Endothelial cell of hepatic sinusoid (primary cell): ENCODE results near the gene KCNQ1.

Source experiments
- in situ Hi-C: cut with HindIII; loops from 2 replicates; pipeline ENCODE4 v1.10.0; 2017; ENCODE audit warnings: low sequenced_read_pairs

Gene KCNQ1

DNA sequence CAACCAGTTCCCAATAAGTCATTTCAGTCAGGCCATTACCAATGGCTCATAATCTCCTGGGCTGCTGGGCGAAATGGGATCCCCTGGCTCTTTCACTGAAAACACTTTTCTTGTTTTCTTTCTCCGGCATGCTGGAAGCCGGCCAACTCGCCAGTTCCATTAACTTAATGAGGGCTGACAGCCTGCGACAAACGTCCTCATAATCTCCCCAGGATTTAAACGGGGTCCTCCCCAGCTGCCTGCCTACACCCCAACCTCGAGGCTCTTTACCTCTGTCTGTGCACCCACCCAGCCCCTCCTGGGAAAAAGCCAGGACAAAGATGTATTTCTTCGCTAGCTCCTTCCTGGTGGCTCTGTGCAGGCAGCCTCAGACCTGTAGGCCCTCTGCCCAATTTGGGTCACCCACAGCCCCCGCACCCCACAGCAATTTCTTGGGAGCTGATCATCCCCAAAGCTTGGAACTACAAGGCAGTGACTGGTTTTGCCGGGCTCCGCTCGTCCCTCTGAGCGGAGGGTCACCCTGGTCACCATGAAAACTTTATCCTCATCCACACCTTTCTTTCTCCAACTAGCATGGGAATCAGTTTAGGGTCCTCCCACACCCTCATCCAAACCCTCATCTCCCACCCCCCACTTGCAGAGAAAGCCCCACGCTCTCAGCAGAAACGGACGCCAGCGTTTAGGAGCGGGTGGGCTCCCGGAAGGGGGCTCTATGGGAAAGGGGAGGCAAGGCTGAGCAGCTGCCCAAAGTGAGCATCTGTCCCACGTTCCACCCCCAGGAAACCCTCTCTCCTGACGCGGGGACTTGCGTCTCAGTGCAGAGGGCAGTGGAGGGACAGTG lies 306.1 kb downstream of the KCNQ1 start:
- in situ Hi-C loops: no loop called here

DNA sequence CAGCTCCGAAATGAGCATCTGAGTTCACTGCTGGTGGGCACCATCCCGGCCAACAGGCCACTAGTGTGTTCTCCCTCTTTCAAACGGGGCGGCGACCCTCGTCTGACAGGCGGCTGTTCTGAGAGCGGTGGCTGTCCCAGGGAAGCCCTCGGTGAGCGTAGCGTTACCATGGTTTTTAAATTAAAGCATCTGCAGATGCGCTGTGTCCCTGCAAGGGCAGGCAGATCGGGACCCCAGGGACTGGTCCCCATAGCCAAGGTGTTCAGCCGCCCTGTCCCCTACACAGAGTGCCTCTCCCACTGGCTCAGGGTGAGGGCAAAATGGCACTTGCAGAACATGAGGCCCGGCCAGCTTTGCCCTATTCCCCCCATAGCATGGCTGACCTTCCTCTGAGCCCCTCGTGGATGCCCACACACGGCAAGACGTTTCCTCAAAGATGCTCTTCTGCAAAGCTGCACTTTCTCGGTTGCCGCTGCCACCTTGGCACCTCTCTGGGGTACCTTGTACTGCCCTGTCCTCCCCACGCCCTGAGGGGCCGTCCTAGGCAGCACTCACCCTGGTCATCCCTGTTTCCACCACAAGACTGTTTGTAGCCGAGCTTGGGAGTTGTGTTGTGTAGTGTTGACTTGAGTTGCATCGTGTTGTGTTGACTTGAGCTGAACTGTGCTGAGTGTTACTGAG lies 306.9 kb downstream of the KCNQ1 start:
- in situ Hi-C loops: no loop called here

DNA sequence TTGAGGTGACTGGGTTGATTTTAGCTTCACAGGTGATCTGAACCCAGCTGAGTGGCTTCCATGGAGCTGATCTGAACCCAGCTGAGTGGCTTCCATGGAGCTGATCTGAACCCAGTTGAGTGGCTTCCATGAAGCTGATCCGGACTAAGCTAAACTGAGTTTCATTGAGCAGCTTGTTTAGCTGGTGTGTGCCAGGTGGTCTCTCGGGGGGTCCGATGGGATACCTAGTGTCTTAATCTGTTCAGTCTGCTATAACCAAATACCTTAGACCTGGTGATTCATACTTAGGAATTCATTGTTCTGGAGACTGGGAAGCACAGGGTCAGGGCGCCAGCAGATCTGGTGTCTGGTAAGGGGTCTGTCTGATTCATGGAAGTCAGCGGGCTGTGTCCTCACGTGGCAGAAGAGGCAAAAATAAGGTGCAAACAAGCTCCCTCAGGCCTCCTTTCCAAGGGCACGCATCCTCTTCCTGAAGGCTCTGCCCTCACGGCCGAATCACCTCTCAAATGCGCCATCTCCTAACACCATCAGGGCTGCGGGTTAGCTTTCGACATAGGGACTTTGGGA lies 307.5 kb downstream of the KCNQ1 start:
- in situ Hi-C loops: no loop called here

DNA sequence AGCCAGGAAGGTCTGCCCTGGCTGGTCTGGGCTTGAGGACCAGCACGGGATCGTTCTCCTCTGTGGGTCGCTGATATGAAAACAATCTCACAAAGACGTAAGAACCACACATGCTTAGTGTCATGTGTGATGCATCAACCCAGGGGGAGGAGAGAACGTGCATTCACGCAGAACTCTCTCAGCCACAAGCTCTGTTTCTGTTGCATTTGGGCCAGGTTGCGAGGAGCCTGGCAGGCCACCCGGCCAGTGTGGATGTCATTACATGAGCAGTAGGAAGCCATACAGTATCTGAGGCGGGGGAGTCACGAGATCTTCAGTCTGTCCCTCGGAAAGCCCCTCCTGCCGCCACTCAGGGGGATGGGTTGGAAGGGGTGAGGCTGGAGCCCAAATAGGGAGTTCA lies 308.1 kb downstream of the KCNQ1 start:
- in situ Hi-C loops: no loop called here

DNA sequence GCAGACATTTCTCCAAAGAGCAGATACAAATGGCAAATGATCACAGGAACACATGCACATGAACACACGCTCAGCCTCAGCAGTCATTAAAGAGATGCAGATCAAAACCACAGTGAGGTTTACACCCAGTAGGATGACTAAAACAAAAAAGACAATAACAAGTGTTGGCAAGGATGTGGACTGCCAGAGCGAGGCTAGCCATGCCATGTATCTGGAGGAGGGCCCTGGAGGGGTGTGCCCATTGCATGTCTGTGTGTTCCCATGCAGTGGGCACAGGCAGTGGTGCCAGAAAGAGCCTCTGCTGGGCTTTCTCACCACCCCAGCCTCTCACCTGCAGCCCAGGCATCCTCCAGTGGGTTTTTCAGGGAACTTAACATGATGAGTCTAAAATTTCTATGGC lies 309.2 kb downstream of the KCNQ1 start:
- in situ Hi-C loops: no loop called here

DNA sequence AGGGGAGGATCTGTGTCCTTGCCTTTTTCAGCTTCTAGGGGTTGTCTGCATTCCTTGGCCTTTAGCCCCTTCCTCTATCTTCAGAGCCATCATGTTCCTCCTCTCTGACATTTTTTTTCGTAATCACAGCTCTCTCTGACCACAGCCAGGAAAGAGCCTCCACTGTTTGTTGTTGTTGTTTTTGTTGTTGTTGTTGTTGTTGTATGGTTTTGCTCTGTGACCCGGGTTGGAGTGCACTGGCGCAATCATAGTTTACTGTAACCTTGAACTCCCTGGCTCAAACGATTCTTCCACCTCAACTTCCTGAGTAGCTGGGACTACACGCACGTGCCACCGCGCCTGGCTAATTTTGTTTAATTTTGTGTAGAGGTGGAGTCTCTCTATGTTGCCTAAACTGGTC lies 310.3 kb downstream of the KCNQ1 start:
- in situ Hi-C loops: no loop called here

DNA sequence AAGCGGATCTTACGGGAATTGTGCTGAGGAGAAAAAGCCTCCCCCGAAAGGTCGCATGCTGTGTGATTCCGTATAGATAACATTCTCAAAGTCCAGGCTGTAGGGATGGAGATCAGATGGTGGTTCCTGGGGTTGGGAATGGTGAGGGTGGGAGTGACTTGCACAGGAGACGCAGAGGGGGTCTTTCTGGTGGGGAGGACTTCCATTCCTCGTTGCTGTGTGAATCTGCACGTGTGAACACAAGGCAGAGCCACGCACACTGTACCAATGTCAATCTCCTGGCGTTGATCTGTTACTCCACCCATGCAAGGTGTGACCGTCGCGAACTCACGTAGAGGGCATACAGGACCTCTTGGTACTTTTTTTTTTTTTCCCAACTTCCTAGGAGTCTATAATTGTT lies 313.9 kb downstream of the KCNQ1 start:
- in situ Hi-C loops: no loop called here

DNA sequence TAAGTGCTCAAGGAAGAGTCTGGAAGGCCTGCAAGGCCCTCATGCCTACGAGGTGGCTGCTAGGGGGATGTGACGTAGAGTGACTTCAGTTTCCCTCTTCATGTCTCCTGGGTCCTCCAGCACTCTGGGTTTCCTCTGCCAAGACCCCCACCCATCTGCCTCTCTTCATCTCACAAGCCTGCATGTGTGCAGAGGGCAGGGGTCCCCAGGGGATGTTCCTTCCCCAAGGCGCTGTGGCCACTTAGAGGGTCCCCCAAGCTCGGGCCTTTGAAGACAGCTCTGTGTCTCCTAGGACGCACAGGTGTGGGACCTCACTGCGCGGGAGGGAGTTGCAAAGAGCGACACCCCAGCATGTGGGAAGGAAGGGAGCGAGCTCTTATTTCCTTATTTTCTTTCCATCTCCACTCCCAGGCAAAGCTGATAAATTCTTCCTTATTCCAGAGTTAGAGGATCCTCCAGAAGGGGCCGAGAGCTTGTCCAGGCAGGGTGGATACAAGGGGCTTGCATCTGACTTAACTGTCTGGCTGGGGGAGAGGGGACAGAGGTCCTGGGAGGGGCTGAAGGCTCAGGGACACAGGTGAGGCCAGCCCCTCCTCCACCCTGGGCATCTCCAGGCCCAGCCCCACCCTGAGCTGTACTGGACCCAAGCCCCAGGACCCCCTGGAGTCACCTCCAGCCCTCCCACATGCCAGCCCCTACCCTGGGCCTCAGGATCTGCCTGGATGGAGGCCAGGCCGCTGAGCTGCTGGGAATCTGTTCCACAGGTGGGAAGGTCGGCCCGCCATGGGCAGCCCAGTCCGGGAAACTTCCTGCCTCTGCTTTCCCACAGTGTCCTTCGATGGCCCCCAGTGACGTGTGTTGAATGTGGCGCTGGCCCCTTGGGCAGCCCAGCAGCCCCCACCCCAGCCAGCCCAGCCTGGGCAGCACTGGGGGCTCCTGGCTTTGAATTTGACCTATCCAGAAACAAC lies 314.7 kb downstream of the KCNQ1 start:
- in situ Hi-C loops: no loop called here

DNA sequence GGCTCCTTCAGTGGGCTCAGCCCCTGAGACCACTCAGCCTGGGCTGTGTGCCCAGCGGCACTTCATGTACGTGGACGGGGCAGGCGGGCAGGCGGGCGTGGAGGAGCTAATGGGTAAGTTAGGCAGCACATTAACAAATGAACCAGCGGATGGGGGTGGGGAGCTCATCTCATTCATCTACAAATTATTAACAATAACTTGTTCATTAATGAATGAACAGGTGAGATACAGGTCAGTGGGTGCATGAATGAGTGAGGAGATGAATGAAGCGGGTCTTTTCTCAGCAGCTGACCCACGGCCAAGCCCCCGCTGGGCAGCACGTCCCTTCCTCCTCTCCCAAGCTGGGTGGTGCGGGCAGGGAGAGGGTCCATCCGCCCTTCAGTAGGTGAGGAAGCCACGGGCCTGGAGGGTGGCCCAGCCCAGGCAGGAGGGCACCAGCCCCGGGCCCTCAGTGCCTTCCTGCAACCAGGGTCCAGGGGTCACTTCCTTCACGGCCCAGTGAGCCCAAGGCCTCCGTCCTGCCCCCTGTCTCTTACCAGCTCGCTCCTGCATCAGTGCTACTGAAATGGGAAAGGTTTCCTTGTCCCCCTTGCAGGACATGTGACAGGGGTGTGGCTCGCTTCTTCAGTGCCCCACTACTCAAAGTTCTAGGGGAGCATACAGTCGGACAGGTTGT lies 315.5 kb downstream of the KCNQ1 start:
- in situ Hi-C loops: no loop called here

DNA sequence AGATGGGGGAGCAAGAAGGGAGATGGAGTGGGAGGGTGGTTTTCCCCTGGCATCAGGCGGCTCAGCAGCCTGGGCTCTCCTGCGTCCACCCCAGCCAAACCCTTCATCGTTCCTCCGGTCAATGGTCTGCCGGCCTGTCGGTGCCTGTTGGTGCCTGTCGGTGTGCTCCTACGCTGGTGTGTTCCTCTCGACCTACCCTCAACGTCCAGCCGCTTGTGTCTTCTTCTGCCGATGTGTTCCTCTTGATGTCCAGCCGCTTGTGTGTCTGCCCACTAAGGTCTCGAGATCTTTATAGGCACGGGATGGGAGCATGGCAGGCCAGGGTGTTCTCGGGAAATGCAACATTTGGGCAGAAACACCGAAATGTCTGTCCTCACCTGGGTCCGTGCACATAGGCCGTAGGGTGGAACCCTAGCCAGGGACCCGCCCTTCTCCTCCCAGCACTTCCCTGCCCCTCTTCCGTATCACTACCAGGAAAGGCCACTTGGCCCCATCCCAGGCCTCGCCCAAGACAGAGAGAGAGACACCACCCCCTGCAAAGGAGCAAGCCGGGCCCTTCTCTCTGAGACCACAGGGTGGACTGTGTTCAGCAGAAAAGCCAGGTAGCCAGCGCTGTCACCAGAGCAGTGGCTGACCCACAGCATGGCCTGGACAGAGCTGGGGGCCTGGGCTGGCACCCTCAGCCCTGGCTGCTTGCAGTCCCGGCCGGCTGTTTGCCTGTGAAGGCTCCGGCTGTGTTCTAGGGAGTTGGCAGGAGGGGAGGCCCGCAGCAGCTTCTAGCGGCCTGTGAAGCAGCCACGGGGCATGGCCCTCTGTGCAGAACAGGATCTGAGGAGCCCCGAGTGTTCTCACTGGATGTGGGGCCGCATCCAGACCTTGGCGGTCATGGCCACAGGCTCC lies 316.6 kb downstream of the KCNQ1 start:
- in situ Hi-C loops: no loop called here

DNA sequence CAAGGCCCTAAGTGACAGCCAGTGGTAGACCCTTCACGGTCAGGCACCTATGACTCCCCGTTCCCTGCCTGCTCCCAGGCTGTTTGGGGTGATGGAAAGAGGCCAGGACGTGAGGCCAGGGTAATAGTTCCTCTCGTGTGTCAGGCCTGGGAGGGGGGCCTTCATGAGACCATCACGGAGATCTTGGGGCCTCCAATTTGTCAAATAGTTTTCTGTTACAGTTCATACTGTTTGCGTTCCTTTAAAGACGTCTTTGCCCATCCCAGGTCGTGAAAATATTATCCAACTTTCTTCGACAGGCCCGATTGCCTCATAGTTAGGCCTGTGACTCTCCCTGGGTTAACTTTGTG lies 317.2 kb downstream of the KCNQ1 start:
- in situ Hi-C loops: no loop called here

DNA sequence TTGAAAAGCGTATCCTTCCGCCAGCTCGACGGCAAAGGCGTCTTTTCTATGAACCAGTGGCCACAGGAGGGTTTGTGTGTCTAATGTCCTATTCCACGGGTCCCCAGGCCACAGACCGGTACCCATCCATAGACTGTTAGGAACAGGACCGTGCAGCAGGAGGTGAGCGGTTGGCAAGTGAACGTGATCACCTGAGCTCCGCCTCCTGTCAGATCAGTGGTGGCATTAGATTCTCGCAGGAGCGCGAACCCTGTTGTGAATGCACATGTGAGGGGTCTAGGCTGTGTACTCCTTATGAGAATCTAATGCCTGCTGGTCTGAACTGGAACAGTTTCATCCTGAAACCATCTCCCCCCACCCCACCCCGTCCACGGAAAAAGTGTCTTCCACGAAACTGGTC lies 317.6 kb downstream of the KCNQ1 start:
- in situ Hi-C loops: no loop called here

DNA sequence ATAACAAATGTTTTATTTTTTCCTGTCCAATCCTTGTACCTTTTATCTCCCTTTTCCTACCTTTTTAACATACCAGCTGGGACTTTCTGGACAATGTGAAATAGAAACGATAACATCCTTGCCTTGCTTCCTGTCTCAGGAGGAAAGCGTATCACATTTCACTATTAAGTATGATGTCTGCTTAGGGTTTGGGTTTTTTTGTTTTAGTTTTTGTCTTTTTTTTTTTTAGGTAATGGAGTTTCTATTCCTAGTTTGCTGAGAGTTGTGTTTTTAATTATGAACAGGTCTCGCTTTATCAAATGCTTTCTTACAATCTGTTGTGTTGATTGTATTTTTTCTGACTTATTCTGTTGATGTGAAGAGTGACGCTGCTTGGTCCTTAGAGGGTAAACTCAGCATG lies 319.2 kb downstream of the KCNQ1 start:
- in situ Hi-C loops: no loop called here

DNA sequence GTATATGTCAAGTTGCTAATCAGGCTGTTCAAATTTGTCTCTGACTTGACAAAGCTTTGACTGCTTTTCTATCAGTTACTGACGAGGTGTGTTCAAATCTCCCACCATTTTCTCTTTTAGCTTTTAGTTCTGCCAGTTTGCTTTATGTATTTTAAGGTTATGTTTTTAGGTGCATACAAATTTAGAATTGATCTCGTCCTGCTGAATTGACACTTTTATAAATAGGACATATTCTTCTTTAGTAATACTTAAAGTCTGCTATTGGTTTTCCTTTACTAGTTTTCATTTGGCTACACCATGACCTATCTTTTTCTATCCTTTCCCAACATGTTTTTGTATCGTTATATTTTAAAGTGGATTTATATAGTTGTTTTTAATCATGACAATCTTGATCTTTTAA lies 320.7 kb downstream of the KCNQ1 start:
- in situ Hi-C loops: loop anchor here (5.0 kb wide), 2 partner anchors 43 to 83 kb away; no protein-coding TSS in a partner anchor

DNA sequence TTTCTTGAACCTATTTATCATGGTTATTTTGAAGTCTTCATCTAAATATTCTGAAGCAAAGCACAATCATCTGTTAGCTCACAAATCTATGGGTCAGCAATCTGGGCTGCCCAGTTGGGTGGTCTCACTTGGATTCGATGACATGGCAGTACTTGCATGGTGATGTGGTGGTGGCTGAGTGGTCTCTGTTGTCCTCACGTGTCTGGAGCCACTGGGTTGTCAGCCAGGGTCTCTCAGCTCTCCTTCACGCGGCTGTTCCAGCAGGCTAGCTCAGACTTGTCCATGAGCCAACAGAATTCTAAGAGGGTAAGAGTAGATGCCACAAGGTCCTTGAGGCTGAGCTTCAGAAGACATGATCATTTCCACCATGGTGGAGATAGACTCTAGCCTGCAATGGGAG lies 321.4 kb downstream of the KCNQ1 start:
- in situ Hi-C loops: loop anchor here (5.0 kb wide), 2 partner anchors 44 to 84 kb away; no protein-coding TSS in a partner anchor

DNA sequence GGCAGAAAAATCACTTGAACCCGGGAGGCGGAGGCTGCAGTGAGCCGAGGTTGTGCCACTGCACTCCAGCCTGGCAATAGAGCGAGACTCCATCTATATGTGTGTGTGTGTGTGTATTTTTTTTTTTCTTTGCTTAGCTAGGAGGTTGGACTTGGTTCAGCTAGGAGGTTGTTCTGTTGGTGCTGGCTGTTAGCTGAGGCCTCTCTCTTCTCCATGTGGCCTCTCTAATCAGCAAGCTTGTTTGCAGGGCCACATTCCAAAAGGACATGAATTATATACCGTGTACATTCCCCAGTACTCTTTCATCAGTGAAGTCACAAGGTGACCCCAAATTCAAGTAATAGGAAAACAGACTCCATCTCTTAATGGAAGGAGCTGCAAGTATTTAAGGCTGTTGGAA lies 322.3 kb downstream of the KCNQ1 start:
- in situ Hi-C loops: loop anchor here (5.0 kb wide), 2 partner anchors 45 to 85 kb away; no protein-coding TSS in a partner anchor

DNA sequence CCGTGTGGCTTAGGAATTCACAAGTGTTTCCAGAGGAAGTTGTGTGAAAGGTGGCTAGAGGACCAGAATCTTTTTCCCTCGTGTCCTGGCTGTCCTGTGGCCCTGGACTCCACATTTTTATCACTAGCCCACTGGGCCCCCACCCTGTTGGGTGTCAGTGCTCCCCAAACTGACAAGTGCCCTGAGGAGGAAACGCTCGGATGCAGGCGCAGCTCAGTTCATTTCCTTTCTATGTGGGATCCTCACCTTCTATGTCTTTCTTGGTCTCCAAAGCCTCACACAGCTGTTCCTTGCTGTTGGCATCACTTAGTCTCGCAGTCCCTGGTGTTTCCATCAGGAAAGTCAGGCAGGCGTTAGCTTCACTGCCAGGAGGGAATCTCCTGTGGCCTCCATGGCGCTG lies 323.0 kb downstream of the KCNQ1 start:
- in situ Hi-C loops: loop anchor here (5.0 kb wide), 2 partner anchors 46 to 86 kb away; no protein-coding TSS in a partner anchor

DNA sequence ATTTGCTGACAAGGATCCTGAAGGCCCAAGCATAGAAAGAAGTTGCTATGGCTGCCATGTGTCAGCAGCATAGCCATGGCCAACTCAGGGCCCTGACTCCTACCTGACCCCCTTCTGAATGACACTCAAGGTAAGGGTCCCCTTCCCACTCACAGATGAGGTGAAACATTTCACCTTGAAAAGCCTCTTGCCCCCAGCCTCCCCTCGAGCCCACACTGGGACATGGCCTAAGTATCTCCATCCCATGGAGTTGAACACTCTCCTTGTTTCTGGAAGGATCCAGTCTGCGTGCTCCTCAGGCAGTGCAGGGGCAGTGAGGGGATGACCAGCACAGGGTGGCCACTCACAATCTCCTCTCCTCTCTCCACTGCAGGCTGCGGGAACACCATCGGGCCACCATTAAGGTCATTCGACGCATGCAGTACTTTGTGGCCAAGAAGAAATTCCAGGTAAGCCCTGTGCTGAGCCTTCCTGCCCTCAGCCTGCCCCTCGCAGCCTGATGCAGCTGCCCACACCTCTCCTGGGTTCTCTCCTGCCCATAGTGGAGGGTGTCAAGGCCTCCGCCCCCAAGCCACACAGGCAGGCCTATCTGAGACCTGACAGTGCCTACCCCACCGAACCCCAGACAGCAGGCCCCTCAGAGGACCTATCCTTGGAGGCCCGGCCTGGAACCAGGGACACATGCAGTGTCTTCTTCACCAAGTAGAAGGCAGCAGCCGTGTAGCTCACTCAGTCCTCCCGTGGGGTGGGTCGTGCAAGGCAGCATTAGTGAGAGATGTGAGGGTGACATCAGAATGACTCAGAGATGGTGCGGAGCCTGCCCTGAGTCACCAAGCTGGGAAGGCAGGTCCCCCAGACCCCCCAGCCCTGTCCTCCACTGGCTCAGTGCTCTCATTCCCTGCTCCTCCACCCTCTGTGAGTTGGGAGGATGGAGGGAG lies 323.9 kb downstream of the KCNQ1 start:
- in situ Hi-C loops: loop anchor here (5.0 kb wide), 2 partner anchors 46 to 86 kb away; no protein-coding TSS in a partner anchor
